Peyer's patch (tissue), 4 donors: ENCODE results near the gene PRSS12.

Source experiments
- CTCF ChIP-seq, 6 experiments: fragments of 450-650 bp in 4 of 6; fragments of 200-600 bp in 2 of 6; sonication (generic) in 1 of 6; IDR thresholded peaks; one replicate each; pipeline ENCODE4 v1.5.1; 2017 to 2019; ENCODE audit warnings: antibody characterized with exemption in 6 of 6, mild to moderate bottlenecking in 3 of 6, moderate library complexity in 1 of 6
- POLR2A ChIP-seq, 2 donors: fragments of 450-650 bp; IDR thresholded peaks; one replicate each; pipeline ENCODE4 v1.5.1; 2017; ENCODE audit warnings: antibody characterized with exemption in 2 of 2, mild to moderate bottlenecking in 2 of 2, moderate library complexity in 2 of 2

GRCh38 chr4:118235566-118236120, 117.2 kb downstream of the PRSS12 start:
- TF ChIP-seq POLR2A (IDR thresholded peaks at IDR 0.05) = no peak
- TF ChIP-seq CTCF (IDR thresholded peaks at IDR 0.05) = no peak
